ENCODE data around the gene H2AZ2. TPM values are rescaled to one million over a fixed set of nuclear protein-coding genes. Genes with fewer than 3 reads are reported as not detected.

The H2AZ2 gene
- total RNA-seq, 1 donor from 2014 or later: 105 TPM

DNA sequence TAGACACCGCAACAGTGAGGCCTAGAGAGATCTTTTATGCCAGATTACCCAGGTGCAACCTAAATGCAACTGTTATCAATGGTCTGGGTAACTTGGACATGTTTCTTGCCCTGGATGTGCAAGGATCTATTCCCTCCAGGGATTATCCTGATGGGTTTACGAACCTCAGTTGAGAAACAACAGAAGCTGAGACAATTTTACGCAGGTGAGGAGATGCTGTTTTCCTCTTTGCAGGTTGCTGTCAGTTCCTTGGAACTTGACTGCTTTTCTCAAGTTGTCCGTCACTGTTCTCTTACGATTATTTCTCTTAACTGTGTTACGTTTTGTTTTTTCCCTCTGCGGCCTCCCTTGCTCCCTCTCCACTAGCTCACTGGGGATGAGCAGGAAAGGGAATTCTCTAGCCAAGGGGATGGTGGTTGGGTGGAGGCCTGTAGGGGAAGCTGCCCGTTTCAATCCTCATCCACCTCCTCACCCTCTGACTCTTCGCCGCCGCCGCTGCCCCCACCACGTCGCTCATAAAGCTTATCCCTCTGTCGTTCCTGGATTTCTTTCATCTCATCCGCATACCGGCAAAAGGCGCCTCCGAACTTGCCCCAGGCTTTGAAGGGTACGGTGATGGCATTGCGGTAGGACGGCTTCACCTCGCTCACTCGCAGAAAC, 36.2 kb upstream of the H2AZ2 start:
- Mint-ChIP-seq H3K9me3 (ENCODE audit: unreplicated experiment) (peaks cover 3% of the 10 kb centered on the region), H3K4me3 (ENCODE audit: unreplicated experiment) (peak overlapping the region; percentile 99), H3K36me3 (ENCODE audit: low read depth, unreplicated experiment) (peaks cover 6% of the 10 kb centered on the region), H3K4me1 (ENCODE audit: low read depth, unreplicated experiment) (peaks cover 20% of the 10 kb centered on the region), H3K27ac (ENCODE audit: unreplicated experiment) (peak overlapping the region; percentile 96), H3K27me3 (ENCODE audit: low read depth, unreplicated experiment) (no peaks in the 10 kb centered on the region)
- H4K20me1 ChIP-seq (ENCODE audit: insufficient read depth, low read length): peaks cover 48% of the 10 kb centered on the region
- H3K4me2 ChIP-seq (ENCODE audit: low read length): peak overlapping the region; percentile 89
- H2AFZ ChIP-seq (ENCODE audit: low read depth, low read length): no peak overlapping the region
- H3K27ac ChIP-seq (ENCODE audit: low read depth, low read length): peak overlapping the region; percentile 90
- no peaks in the 10 kb centered on the region for H3K9me3 ChIP-seq (ENCODE audit: insufficient read depth, low read depth, low read length)
- TF ChIP-seq, protein P1, sequence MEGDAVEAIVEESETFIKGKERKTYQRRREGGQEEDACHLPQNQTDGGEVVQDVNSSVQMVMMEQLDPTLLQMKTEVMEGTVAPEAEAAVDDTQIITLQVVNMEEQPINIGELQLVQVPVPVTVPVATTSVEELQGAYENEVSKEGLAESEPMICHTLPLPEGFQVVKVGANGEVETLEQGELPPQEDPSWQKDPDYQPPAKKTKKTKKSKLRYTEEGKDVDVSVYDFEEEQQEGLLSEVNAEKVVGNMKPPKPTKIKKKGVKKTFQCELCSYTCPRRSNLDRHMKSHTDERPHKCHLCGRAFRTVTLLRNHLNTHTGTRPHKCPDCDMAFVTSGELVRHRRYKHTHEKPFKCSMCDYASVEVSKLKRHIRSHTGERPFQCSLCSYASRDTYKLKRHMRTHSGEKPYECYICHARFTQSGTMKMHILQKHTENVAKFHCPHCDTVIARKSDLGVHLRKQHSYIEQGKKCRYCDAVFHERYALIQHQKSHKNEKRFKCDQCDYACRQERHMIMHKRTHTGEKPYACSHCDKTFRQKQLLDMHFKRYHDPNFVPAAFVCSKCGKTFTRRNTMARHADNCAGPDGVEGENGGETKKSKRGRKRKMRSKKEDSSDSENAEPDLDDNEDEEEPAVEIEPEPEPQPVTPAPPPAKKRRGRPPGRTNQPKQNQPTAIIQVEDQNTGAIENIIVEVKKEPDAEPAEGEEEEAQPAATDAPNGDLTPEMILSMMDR (IDR thresholded peaks at IDR 0.05; ENCODE audit: insufficient read depth, low read depth, low read length): no peak
- TF ChIP-seq EZH2 (IDR thresholded peaks at IDR 0.05; ENCODE audit: insufficient read depth, low read length): no peak
- H3K79me2 ChIP-seq (ENCODE audit: insufficient read depth, low read length): peaks cover 74% of the 10 kb centered on the region
- H3K4me3 ChIP-seq (ENCODE audit: insufficient read depth, low read depth, low read length): peak overlapping the region; percentile 78
- H3K9ac ChIP-seq (ENCODE audit: low read length): peak overlapping the region; percentile 95
- H3K36me3 ChIP-seq (ENCODE audit: insufficient read depth, low read length): peaks cover 3% of the 10 kb centered on the region
- no peaks in the 10 kb centered on the region for H3K27me3 ChIP-seq (ENCODE audit: insufficient read depth, low read length)
- peak; percentile 5 for DNase-seq (ENCODE audit: low read depth)
- H3K4me1 ChIP-seq (ENCODE audit: insufficient read depth, low read length): peaks cover 31% of the 10 kb centered on the region
- no peak for FAIRE-seq

DNA sequence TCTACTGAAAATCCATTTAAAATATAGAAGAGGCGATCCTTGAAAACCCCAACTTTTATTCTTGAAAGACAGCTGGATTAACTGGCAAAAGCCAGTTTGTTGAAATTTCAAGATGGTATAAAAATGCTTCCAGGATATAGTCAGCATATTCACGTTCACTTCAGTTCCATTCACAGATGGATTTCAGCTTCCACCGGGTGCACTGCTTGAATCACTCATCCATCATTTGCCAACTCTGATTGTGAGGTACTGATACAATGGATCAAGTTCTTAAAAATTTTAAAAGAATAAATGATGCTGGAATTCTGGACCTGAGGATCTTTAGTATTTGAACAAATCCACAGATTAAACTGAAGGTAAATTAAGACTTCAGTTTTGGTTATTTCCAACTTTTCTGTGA, 35.0 kb upstream of the H2AZ2 start:
- Histone ChIP-seq H3K27me3 (ENCODE audit: insufficient read depth, low read length) (no peaks in the 10 kb centered on the region), H3K4me1 (ENCODE audit: insufficient read depth, low read length) (peaks cover 31% of the 10 kb centered on the region), H3K79me2 (ENCODE audit: insufficient read depth, low read length) (peaks cover 85% of the 10 kb centered on the region), H3K27ac (ENCODE audit: low read depth, low read length) (peak overlapping the region; percentile 90), H3K9ac (ENCODE audit: low read length) (peak overlapping the region; percentile 95), H4K20me1 (ENCODE audit: insufficient read depth, low read length) (peaks cover 51% of the 10 kb centered on the region), H3K4me3 (ENCODE audit: insufficient read depth, low read depth, low read length) (peak overlapping the region; percentile 78), H2AFZ (ENCODE audit: low read depth, low read length) (no peak overlapping the region), H3K9me3 (ENCODE audit: insufficient read depth, low read depth, low read length) (no peaks in the 10 kb centered on the region), H3K36me3 (ENCODE audit: insufficient read depth, low read length) (peaks cover 3% of the 10 kb centered on the region), H3K4me2 (ENCODE audit: low read length) (peak overlapping the region; percentile 89)
- Mint-ChIP-seq H3K9me3 (ENCODE audit: unreplicated experiment) (peaks cover 3% of the 10 kb centered on the region), H3K4me1 (ENCODE audit: low read depth, unreplicated experiment) (peaks cover 20% of the 10 kb centered on the region), H3K4me3 (ENCODE audit: unreplicated experiment) (peak overlapping the region; percentile 99), H3K36me3 (ENCODE audit: low read depth, unreplicated experiment) (peaks cover 7% of the 10 kb centered on the region), H3K27me3 (ENCODE audit: low read depth, unreplicated experiment) (no peaks in the 10 kb centered on the region), H3K27ac (ENCODE audit: unreplicated experiment) (peak overlapping the region; percentile 80)
- TF ChIP-seq EZH2 (IDR thresholded peaks at IDR 0.05; ENCODE audit: insufficient read depth, low read length): no peak
- TF ChIP-seq, protein P1 (IDR thresholded peaks at IDR 0.05; ENCODE audit: insufficient read depth, low read depth, low read length): no peak
- FAIRE-seq (peak; percentile 62), DNase-seq (ENCODE audit: low read depth) (peak; percentile 21)

DNA sequence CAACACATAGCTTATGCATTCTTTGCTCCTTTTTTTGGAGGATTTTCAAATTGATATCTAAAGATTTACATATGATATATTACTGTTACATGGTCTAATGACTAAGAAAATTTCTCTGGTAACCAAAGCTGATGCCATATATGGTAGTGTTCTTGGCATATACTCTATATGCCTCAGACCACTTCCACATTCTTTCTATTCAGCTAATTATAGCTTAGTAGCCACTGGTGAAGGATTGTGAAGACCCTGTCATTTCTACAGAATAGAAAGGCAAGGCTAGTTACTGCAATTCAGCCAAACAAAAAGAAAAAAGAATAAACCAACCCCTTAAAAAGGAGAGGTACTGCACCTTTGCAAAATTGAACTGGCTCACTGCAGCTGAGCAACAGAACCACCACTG, 33.7 kb upstream of the H2AZ2 start:
- DNase-seq (ENCODE audit: low read depth) (peak; percentile 90), FAIRE-seq (peak; percentile 89)
- TF ChIP-seq, protein P1 (IDR thresholded peaks at IDR 0.05; ENCODE audit: insufficient read depth, low read depth, low read length): no peak
- no peak for TF ChIP-seq EZH2 (IDR thresholded peaks at IDR 0.05; ENCODE audit: insufficient read depth, low read length)
- Mint-ChIP-seq H3K9me3 (ENCODE audit: unreplicated experiment) (peaks cover 3% of the 10 kb centered on the region), H3K36me3 (ENCODE audit: low read depth, unreplicated experiment) (peaks cover 7% of the 10 kb centered on the region), H3K4me1 (ENCODE audit: low read depth, unreplicated experiment) (peaks cover 20% of the 10 kb centered on the region), H3K27ac (ENCODE audit: unreplicated experiment) (peak overlapping the region; percentile 77), H3K27me3 (ENCODE audit: low read depth, unreplicated experiment) (no peaks in the 10 kb centered on the region), H3K4me3 (ENCODE audit: unreplicated experiment) (peak overlapping the region; percentile 99)
- Histone ChIP-seq H3K36me3 (ENCODE audit: insufficient read depth, low read length) (peaks cover 3% of the 10 kb centered on the region), H3K4me3 (ENCODE audit: insufficient read depth, low read depth, low read length) (peak overlapping the region; percentile 78), H3K9me3 (ENCODE audit: insufficient read depth, low read depth, low read length) (no peaks in the 10 kb centered on the region), H3K79me2 (ENCODE audit: insufficient read depth, low read length) (peaks cover 85% of the 10 kb centered on the region), H4K20me1 (ENCODE audit: insufficient read depth, low read length) (peaks cover 64% of the 10 kb centered on the region), H3K27me3 (ENCODE audit: insufficient read depth, low read length) (no peaks in the 10 kb centered on the region), H3K4me2 (ENCODE audit: low read length) (peak overlapping the region; percentile 89), H3K4me1 (ENCODE audit: insufficient read depth, low read length) (peaks cover 31% of the 10 kb centered on the region), H2AFZ (ENCODE audit: low read depth, low read length) (no peak overlapping the region), H3K9ac (ENCODE audit: low read length) (peak overlapping the region; percentile 95), H3K27ac (ENCODE audit: low read depth, low read length) (peak overlapping the region; percentile 90)
